ENCODE results near the gene GP5. TPM values are rescaled to one million over a fixed set of nuclear protein-coding genes. Genes with fewer than 3 reads are reported as not detected.

GP5 gene
- total RNA-seq, 1 experiment from 2014 or later = not detected

DNA sequence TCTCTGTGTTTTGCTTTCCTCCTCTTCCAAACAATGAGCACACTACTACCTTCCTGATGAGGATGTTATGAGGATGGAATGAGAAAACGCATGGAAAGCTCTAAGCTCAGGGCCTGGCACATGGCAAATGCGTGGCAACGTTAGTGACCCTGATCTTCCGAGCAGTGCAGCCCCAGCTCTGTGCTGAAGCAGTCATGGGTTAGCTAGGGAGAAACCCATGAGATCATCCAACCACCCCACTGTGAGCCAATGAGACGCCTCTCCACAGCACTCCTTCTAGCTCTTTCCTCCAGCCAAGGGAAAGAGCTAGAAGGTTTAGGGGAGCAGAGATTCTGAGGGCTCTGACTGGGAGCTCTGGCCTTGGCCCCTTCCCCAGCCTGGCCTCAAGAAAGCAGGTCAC, 52.4 kb downstream of the GP5 start:
- Histone ChIP-seq H3K23ac (ENCODE audit: insufficient read length, low read depth, low read length) (no peak overlapping the region), H3K9ac (ENCODE audit: extremely low read depth, insufficient read length, low read length) (no peak overlapping the region), H3K79me1 (ENCODE audit: insufficient read depth, low read depth, low read length, poor library complexity, severe bottlenecking) (no peaks in the 10 kb centered on the region), H3K27me3 (ENCODE audit: insufficient read depth, low read length) (no peaks in the 10 kb centered on the region; the same call in 1 of the 2 replicates), H2BK12ac (ENCODE audit: insufficient read length, low read depth, low read length) (no peak overlapping the region), H3K4me2 (ENCODE audit: insufficient read depth, insufficient read length, low read length) (no peak overlapping the region), H3K27ac (ENCODE audit: insufficient read length, low read depth, low read length) (no peak overlapping the region), H3K9me3 (ENCODE audit: control insufficient read depth, low read depth, low read length) (no peaks in the 10 kb centered on the region), H3K18ac (ENCODE audit: insufficient read length, low read depth, low read length) (no peak overlapping the region), H2BK5ac (ENCODE audit: insufficient read length, low read length) (no peak overlapping the region), H3K4me1 (ENCODE audit: insufficient read depth, low read length) (no peaks in the 10 kb centered on the region), H4K5ac (ENCODE audit: insufficient read length, low read depth, low read length) (no peak overlapping the region), H3K23me2 (ENCODE audit: insufficient read length, low read depth, low read length, poor library complexity, severe bottlenecking) (no peaks in the 10 kb centered on the region), H3K14ac (ENCODE audit: insufficient read depth, low read length) (no peak overlapping the region), H4K8ac (replicated peaks; ENCODE audit: insufficient read length, low read depth, low read length) (no peak overlapping the region), H4K20me1 (ENCODE audit: control insufficient read depth, insufficient read depth, insufficient read length) (no peaks in the 10 kb centered on the region), H4K91ac (ENCODE audit: insufficient read length, low read depth, low read length) (no peak overlapping the region), H3K79me2 (ENCODE audit: insufficient read depth, low read length) (no peaks in the 10 kb centered on the region), H3T11ph (ENCODE audit: low read length) (no peak overlapping the region), H2AFZ (ENCODE audit: low read length) (no peak overlapping the region), H2BK15ac (ENCODE audit: low read depth, low read length) (no peak overlapping the region), H2AK5ac (ENCODE audit: insufficient read length, low read length) (no peak overlapping the region), H2BK20ac (ENCODE audit: low read depth, low read length, poor library complexity, severe bottlenecking) (no peak overlapping the region), H3K56ac (ENCODE audit: insufficient read length, low read depth, low read length) (no peak overlapping the region), H3K4ac (ENCODE audit: low read depth, low read length) (no peak overlapping the region), H2BK120ac (ENCODE audit: low read depth, low read length, poor library complexity, severe bottlenecking) (no peak overlapping the region)
- no peak overlapping the region for H3K4me3 Mint-ChIP-seq
- no peak for DNase-seq
- TF ChIP-seq, protein P1, sequence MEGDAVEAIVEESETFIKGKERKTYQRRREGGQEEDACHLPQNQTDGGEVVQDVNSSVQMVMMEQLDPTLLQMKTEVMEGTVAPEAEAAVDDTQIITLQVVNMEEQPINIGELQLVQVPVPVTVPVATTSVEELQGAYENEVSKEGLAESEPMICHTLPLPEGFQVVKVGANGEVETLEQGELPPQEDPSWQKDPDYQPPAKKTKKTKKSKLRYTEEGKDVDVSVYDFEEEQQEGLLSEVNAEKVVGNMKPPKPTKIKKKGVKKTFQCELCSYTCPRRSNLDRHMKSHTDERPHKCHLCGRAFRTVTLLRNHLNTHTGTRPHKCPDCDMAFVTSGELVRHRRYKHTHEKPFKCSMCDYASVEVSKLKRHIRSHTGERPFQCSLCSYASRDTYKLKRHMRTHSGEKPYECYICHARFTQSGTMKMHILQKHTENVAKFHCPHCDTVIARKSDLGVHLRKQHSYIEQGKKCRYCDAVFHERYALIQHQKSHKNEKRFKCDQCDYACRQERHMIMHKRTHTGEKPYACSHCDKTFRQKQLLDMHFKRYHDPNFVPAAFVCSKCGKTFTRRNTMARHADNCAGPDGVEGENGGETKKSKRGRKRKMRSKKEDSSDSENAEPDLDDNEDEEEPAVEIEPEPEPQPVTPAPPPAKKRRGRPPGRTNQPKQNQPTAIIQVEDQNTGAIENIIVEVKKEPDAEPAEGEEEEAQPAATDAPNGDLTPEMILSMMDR (conservative IDR thresholded peaks at IDR 0.05) = no peak
- 0 out of 7 replicates have a peak overlapping the region, but pooled peaks of 1 of the 3 experiments have one; percentile 21 for H3K27ac Mint-ChIP-seq
- H3K4me1 Mint-ChIP-seq = peaks cover 6 to 7% of the 10 kb centered on the region in 2 experiments
- no CpG with 5 or more reads among the region's 5 CpGs for WGBS (ENCODE audit: extremely low coverage, insufficient read length, low lambda C conversion rate)
- peaks cover 24% of the 10 kb centered on the region for H3K27me3 Mint-ChIP-seq (ENCODE audit: low read depth)
- H3K36me3 Mint-ChIP-seq (ENCODE audit: insufficient read depth in 1 of 3, low read depth in 3 of 3) = no peaks in the 10 kb centered on the region
- H3K9me3 Mint-ChIP-seq = no peaks in the 10 kb centered on the region

Data from H9 (cell line).